ENCODE measurements around the gene PTPRG. TPM values are rescaled to one million over a fixed set of nuclear protein-coding genes. Genes with fewer than 3 reads are reported as not detected.
A peak's percentile ranks its signal among the peaks of the same experiment; 100 is the strongest.

PTPRG gene
- total RNA-seq, 2 donors from 2014 or later = 76.5 to 108 TPM

- Mint-ChIP-seq H3K27ac (no peak overlapping the region), H3K9me3 (no peaks in the 10 kb centered on the region), H3K4me3 (no peak overlapping the region), H3K36me3 (ENCODE audit: low read depth) (no peaks in the 10 kb centered on the region), H3K27me3 (ENCODE audit: insufficient read depth) (no peaks in the 10 kb centered on the region), H3K4me1 (peaks cover 10% of the 10 kb centered on the region)
- Histone ChIP-seq H3K4me3 (ENCODE audit: low read length) (no peak overlapping the region), H3K27ac (ENCODE audit: low read depth, low read length) (no peak overlapping the region), H3K4me1 (ENCODE audit: control insufficient read depth, insufficient read depth, low read length) (no peaks in the 10 kb centered on the region), H3K9me3 (ENCODE audit: control insufficient read depth, low read length) (no peaks in the 10 kb centered on the region), H3K9ac (ENCODE audit: extremely low read depth, low read length, poor library complexity, severe bottlenecking) (no peak overlapping the region), H3K36me3 (ENCODE audit: control insufficient read depth, insufficient read depth, low read length) (no peaks in the 10 kb centered on the region), H3K27me3 (ENCODE audit: control insufficient read depth, insufficient read depth, low read length, poor library complexity, severe bottlenecking) (no peaks in the 10 kb centered on the region)
- DNase-seq = peak; percentile 78
- TF ChIP-seq CTCF (conservative IDR thresholded peaks at IDR 0.05) = peak; percentile 76
- 77 to 100% methylated on average over 1 to 3 of the region's 3 CpGs for WGBS, 2 experiments (ENCODE audit: insufficient coverage in 1 of 2, insufficient read length in 1 of 2)
These were observed 490.1 kb downstream of the PTPRG start for GRCh38 chr3:62051506-62051905.

- Histone ChIP-seq H3K9ac (ENCODE audit: extremely low read depth, low read length, poor library complexity, severe bottlenecking) (no peak overlapping the region), H3K4me3 (ENCODE audit: low read length) (no peak overlapping the region), H3K9me3 (ENCODE audit: control insufficient read depth, low read length) (no peaks in the 10 kb centered on the region), H3K36me3 (ENCODE audit: control insufficient read depth, insufficient read depth, low read length) (no peaks in the 10 kb centered on the region), H3K4me1 (ENCODE audit: control insufficient read depth, insufficient read depth, low read length) (no peaks in the 10 kb centered on the region), H3K27me3 (ENCODE audit: control insufficient read depth, insufficient read depth, low read length, poor library complexity, severe bottlenecking) (no peaks in the 10 kb centered on the region), H3K27ac (ENCODE audit: low read depth, low read length) (no peak overlapping the region)
- 92 to 97% methylated on average over 2 of the region's 2 CpGs for WGBS, 2 experiments (ENCODE audit: insufficient coverage in 1 of 2, insufficient read length in 1 of 2)
- TF ChIP-seq CTCF (conservative IDR thresholded peaks at IDR 0.05) = no peak
- DNase-seq = no peak
- no peaks in the 10 kb centered on the region for H3K9me3 Mint-ChIP-seq
- H3K27me3 Mint-ChIP-seq (ENCODE audit: insufficient read depth) = no peaks in the 10 kb centered on the region
- H3K4me1 Mint-ChIP-seq = peaks cover 14% of the 10 kb centered on the region
- no peaks in the 10 kb centered on the region for H3K36me3 Mint-ChIP-seq (ENCODE audit: low read depth)
- no peak overlapping the region for H3K4me3 Mint-ChIP-seq
- H3K27ac Mint-ChIP-seq = no peak overlapping the region
These were observed 491.0 kb downstream of the PTPRG start for GRCh38 chr3:62052331-62052730.

- Mint-ChIP-seq H3K4me1 (peaks cover 13% of the 10 kb centered on the region), H3K36me3 (ENCODE audit: low read depth) (no peaks in the 10 kb centered on the region), H3K9me3 (no peaks in the 10 kb centered on the region), H3K27me3 (ENCODE audit: insufficient read depth) (no peaks in the 10 kb centered on the region), H3K27ac (no peak overlapping the region), H3K4me3 (no peak overlapping the region)
- no peak for TF ChIP-seq CTCF (conservative IDR thresholded peaks at IDR 0.05)
- DNase-seq = no peak
- Histone ChIP-seq H3K27ac (ENCODE audit: low read depth, low read length) (no peak overlapping the region), H3K27me3 (ENCODE audit: control insufficient read depth, insufficient read depth, low read length, poor library complexity, severe bottlenecking) (no peaks in the 10 kb centered on the region), H3K9ac (ENCODE audit: extremely low read depth, low read length, poor library complexity, severe bottlenecking) (no peak overlapping the region), H3K4me3 (ENCODE audit: low read length) (no peak overlapping the region), H3K4me1 (ENCODE audit: control insufficient read depth, insufficient read depth, low read length) (no peaks in the 10 kb centered on the region), H3K36me3 (ENCODE audit: control insufficient read depth, insufficient read depth, low read length) (no peaks in the 10 kb centered on the region), H3K9me3 (ENCODE audit: control insufficient read depth, low read length) (no peaks in the 10 kb centered on the region)
- 92 to 96% methylated on average over 5 of the region's 5 CpGs for WGBS, 2 experiments (ENCODE audit: insufficient coverage in 1 of 2, insufficient read length in 1 of 2)
These were observed 495.3 kb downstream of the PTPRG start for GRCh38 chr3:62056658-62057057.
